ENCODE results near the gene DGUOK. TPM values are rescaled to one million over a fixed set of nuclear protein-coding genes. Genes with fewer than 3 reads are reported as not detected.
"Not testable (repeated sequence)": the region's sequence is repeated elsewhere in the genome, so short reads cannot be mapped to it uniquely, and the experiment has no call there.

DGUOK gene
- total RNA-seq = 33.6 TPM

- peak within 1 kb of the TSS; percentile 68 for H3K4me3 ChIP-seq (ENCODE audit: low read length)
- peaks cover 62% of the 10 kb centered on the region for H3K4me1 ChIP-seq (ENCODE audit: insufficient read depth, low read length)
- H3K27me3 ChIP-seq (ENCODE audit: insufficient read depth, low read length) = no peaks in the 10 kb centered on the region
- H3K9me3 ChIP-seq (ENCODE audit: low read depth, low read length) = no peaks in the 10 kb centered on the region
Measured at GRCh38 chr2:73926493-73927327, at the start of gene DGUOK. TSS of gene DGUOK (plus strand) at chr2:73926880. CDS start at chr2:73926911, 31 bp downstream.

GRCh38 chr2:73877071-73877802 lies 49.4 kb upstream of the DGUOK start:
- Histone ChIP-seq H3K9me3 (ENCODE audit: low read depth, low read length) (no peaks in the 10 kb centered on the region), H3K27me3 (ENCODE audit: insufficient read depth, low read length) (no peaks in the 10 kb centered on the region), H3K4me1 (ENCODE audit: insufficient read depth, low read length) (peaks cover 12% of the 10 kb centered on the region), H3K4me3 (ENCODE audit: low read length) (no peak overlapping the region)

- peaks cover 12% of the 10 kb centered on the region for H3K4me1 ChIP-seq (ENCODE audit: insufficient read depth, low read length)
- H3K27me3 ChIP-seq (ENCODE audit: insufficient read depth, low read length); H3K9me3 ChIP-seq (ENCODE audit: low read depth, low read length); H3K4me3 ChIP-seq (ENCODE audit: low read length): not testable (repeated sequence)
Measured at GRCh38 chr2:73877984-73878383, 48.7 kb upstream of the DGUOK start.

- Histone ChIP-seq H3K9me3 (ENCODE audit: low read depth, low read length) (no peaks in the 10 kb centered on the region), H3K27me3 (ENCODE audit: insufficient read depth, low read length) (no peaks in the 10 kb centered on the region), H3K4me3 (ENCODE audit: low read length) (no peak overlapping the region), H3K4me1 (ENCODE audit: insufficient read depth, low read length) (no peaks in the 10 kb centered on the region)
Measured at GRCh38 chr2:73885406-73885805, 41.3 kb upstream of the DGUOK start.

GRCh38 chr2:73886357-73886756 lies 40.3 kb upstream of the DGUOK start:
- no peaks in the 10 kb centered on the region for H3K9me3 ChIP-seq (ENCODE audit: low read depth, low read length)
- H3K4me1 ChIP-seq (ENCODE audit: insufficient read depth, low read length) = no peaks in the 10 kb centered on the region
- no peak overlapping the region for H3K4me3 ChIP-seq (ENCODE audit: low read length)
- no peaks in the 10 kb centered on the region for H3K27me3 ChIP-seq (ENCODE audit: insufficient read depth, low read length)

- H3K27me3 ChIP-seq (ENCODE audit: insufficient read depth, low read length); H3K4me1 ChIP-seq (ENCODE audit: insufficient read depth, low read length); H3K9me3 ChIP-seq (ENCODE audit: low read depth, low read length); H3K4me3 ChIP-seq (ENCODE audit: low read length): not testable (repeated sequence)
Measured at GRCh38 chr2:73887596-73888353, 38.9 kb upstream of the DGUOK start.

- no peaks in the 10 kb centered on the region for H3K4me1 ChIP-seq (ENCODE audit: insufficient read depth, low read length)
- no peaks in the 10 kb centered on the region for H3K27me3 ChIP-seq (ENCODE audit: insufficient read depth, low read length)
- H3K9me3 ChIP-seq (ENCODE audit: low read depth, low read length) = no peaks in the 10 kb centered on the region
- H3K4me3 ChIP-seq (ENCODE audit: low read length) = no peak overlapping the region
Measured at GRCh38 chr2:73888388-73888787, 38.3 kb upstream of the DGUOK start.

GRCh38 chr2:73889206-73889605 lies 37.5 kb upstream of the DGUOK start:
- Histone ChIP-seq H3K4me1 (ENCODE audit: insufficient read depth, low read length) (no peaks in the 10 kb centered on the region), H3K9me3 (ENCODE audit: low read depth, low read length) (no peaks in the 10 kb centered on the region), H3K27me3 (ENCODE audit: insufficient read depth, low read length) (no peaks in the 10 kb centered on the region), H3K4me3 (ENCODE audit: low read length) (no peak overlapping the region)

GRCh38 chr2:73890301-73891092 lies 36.2 kb upstream of the DGUOK start:
- no peaks in the 10 kb centered on the region for H3K4me1 ChIP-seq (ENCODE audit: insufficient read depth, low read length)
- no peaks in the 10 kb centered on the region for H3K27me3 ChIP-seq (ENCODE audit: insufficient read depth, low read length)
- H3K4me3 ChIP-seq (ENCODE audit: low read length) = no peak overlapping the region
- no peaks in the 10 kb centered on the region for H3K9me3 ChIP-seq (ENCODE audit: low read depth, low read length)

GRCh38 chr2:73891276-73891901 lies 35.3 kb upstream of the DGUOK start:
- H3K4me1 ChIP-seq (ENCODE audit: insufficient read depth, low read length) = peaks cover 5% of the 10 kb centered on the region
- no peaks in the 10 kb centered on the region for H3K27me3 ChIP-seq (ENCODE audit: insufficient read depth, low read length)
- H3K9me3 ChIP-seq (ENCODE audit: low read depth, low read length) = no peaks in the 10 kb centered on the region
- H3K4me3 ChIP-seq (ENCODE audit: low read length) = no peak overlapping the region

GRCh38 chr2:73892631-73893329 lies 33.9 kb upstream of the DGUOK start, which contains the start of gene ACTG2:
TSS of gene ACTG2 (plus strand) at chr2:73893008. CDS start at chr2:73901312, 8,304 bp downstream.
- Histone ChIP-seq H3K9me3 (ENCODE audit: low read depth, low read length) (no peaks in the 10 kb centered on the region), H3K27me3 (ENCODE audit: insufficient read depth, low read length) (no peaks in the 10 kb centered on the region), H3K4me1 (ENCODE audit: insufficient read depth, low read length) (peaks cover 18% of the 10 kb centered on the region), H3K4me3 (ENCODE audit: low read length) (no peak within 1 kb of the TSS)

- Histone ChIP-seq H3K27me3 (ENCODE audit: insufficient read depth, low read length) (no peaks in the 10 kb centered on the region), H3K9me3 (ENCODE audit: low read depth, low read length) (no peaks in the 10 kb centered on the region), H3K4me3 (ENCODE audit: low read length) (no peak overlapping the region), H3K4me1 (ENCODE audit: insufficient read depth, low read length) (peaks cover 18% of the 10 kb centered on the region)
Measured at GRCh38 chr2:73893764-73894474, 32.8 kb upstream of the DGUOK start.

- H3K4me3 ChIP-seq (ENCODE audit: low read length) = no peak overlapping the region
- no peaks in the 10 kb centered on the region for H3K9me3 ChIP-seq (ENCODE audit: low read depth, low read length)
- H3K27me3 ChIP-seq (ENCODE audit: insufficient read depth, low read length) = no peaks in the 10 kb centered on the region
- H3K4me1 ChIP-seq (ENCODE audit: insufficient read depth, low read length) = peaks cover 18% of the 10 kb centered on the region
Measured at GRCh38 chr2:73894475-73894850, 32.2 kb upstream of the DGUOK start.
